T-cell (primary cell): ENCODE data around the gene MLLT10. TPM values are rescaled to one million over a fixed set of nuclear protein-coding genes. Genes with fewer than 3 reads are reported as not detected.

Experiments used
- ATAC-seq, 4 experiments: fragments of 200-7000 bp in 3 of 4; fragments of 150-1000 bp in 1 of 4; cut with Tn5 transposase; replicated peaks in 1 of 4; 1 replicate in 3 of 4; 2 replicates in 1 of 4; pipeline ENCODE4 v1.10.0; 2021; ENCODE audit warnings: moderate library complexity in 3 of 4, mild to moderate bottlenecking in 2 of 4, moderate number of reproducible peaks in 1 of 4
- CTCF ChIA-PET, 2 donors: fragments of 300-600 bp; sonication (Branson Sonifier 250); formaldehyde crosslinking; loops; one replicate each; lab custom pipeline; 2022; ENCODE audit warnings: antibody characterized with exemption in 2 of 2; lab: Charles Lee
- POLR2A ChIA-PET, 2 donors: fragments of 300-600 bp; sonication (Branson Sonifier 250); formaldehyde crosslinking; loops; one replicate each; lab custom pipeline; 2022; ENCODE audit warnings: antibody characterized with exemption in 2 of 2; lab: Charles Lee
- DNase-seq, 35 experiments: peaks; one replicate each; pipeline versions ENCODE4 v3.0.0 to v3.0.0-alpha.2; 2013 to 2023
- H3K27ac ChIP-seq: one replicate; pipeline ENCODE4 v1.5.1; 2013; ENCODE audit warnings: low read length
- H3K27me3 ChIP-seq, 2 experiments: replicated peaks in 1 of 2; 1 replicate in 1 of 2; 2 replicates in 1 of 2; pipeline versions ENCODE4 v1.6.1 to v1.7.0; 2013; ENCODE audit warnings: low read length in 1 of 2, mixed read lengths in 1 of 2; ENCODE audit not compliant: control insufficient read depth in 2 of 2, insufficient read depth in 2 of 2; ENCODE audit errors: extremely low read depth in 1 of 2
- H3K36me3 ChIP-seq, 2 donors: 1 replicate in 1 of 2; 2 replicates in 1 of 2; pipeline versions ENCODE4 v1.6.1 to v1.7.0; 2013; ENCODE audit warnings: low read length in 1 of 2; ENCODE audit not compliant: control insufficient read depth in 2 of 2, insufficient read depth in 1 of 2; ENCODE audit errors: extremely low read depth in 1 of 2
- H3K4me1 ChIP-seq, 2 experiments: 1 replicate in 1 of 2; 2 replicates in 1 of 2; pipeline versions ENCODE4 v1.6.1 to v1.7.0; 2013; ENCODE audit warnings: low read length in 2 of 2, mixed read lengths in 1 of 2; ENCODE audit not compliant: insufficient read depth in 2 of 2, control insufficient read depth in 1 of 2; ENCODE audit errors: extremely low read depth in 1 of 2
- H3K4me3 ChIP-seq, 2 donors: 1 replicate in 1 of 2; 2 replicates in 1 of 2; pipeline versions ENCODE4 v1.5.1 to v1.7.0; 2013; ENCODE audit warnings: mild to moderate bottlenecking in 2 of 2, low read length in 1 of 2, moderate library complexity in 1 of 2; ENCODE audit not compliant: control insufficient read depth in 1 of 2; ENCODE audit errors: extremely low read depth in 1 of 2
- H3K9me3 ChIP-seq: 2 replicates; pipeline ENCODE4 v1.7.0; 2013
- H3K27ac Mint-ChIP-seq, 2 donors: one replicate each; pipeline ENCODE4 v1.8.0; 2020 to 2021; ENCODE audit warnings: mild to moderate bottlenecking in 2 of 2, mixed read lengths in 2 of 2
- H3K27me3 Mint-ChIP-seq, 2 donors: one replicate each; pipeline ENCODE4 v1.8.0; 2021 to 2022; ENCODE audit warnings: mixed read lengths in 2 of 2
- H3K36me3 Mint-ChIP-seq: one replicate; pipeline ENCODE4 v1.8.0; 2021; ENCODE audit warnings: mixed read lengths
- H3K4me1 Mint-ChIP-seq, 3 donors: one replicate each; pipeline ENCODE4 v1.8.0; 2020 to 2022; ENCODE audit warnings: mixed read lengths in 3 of 3, mild to moderate bottlenecking in 1 of 3
- H3K4me3 Mint-ChIP-seq, 3 donors: one replicate each; pipeline ENCODE4 v1.8.0; 2020 to 2022; ENCODE audit warnings: mild to moderate bottlenecking in 3 of 3, mixed read lengths in 3 of 3, moderate library complexity in 3 of 3
- H3K9me3 Mint-ChIP-seq, 3 donors: one replicate each; pipeline ENCODE4 v1.8.0; 2020 to 2022; ENCODE audit warnings: mixed read lengths in 3 of 3
- WGBS: methylation state at CpG from one replicate; pipeline ENCODE4 v1.1.5; 2013; ENCODE audit warnings: missing lambda C conversion rate; ENCODE audit not compliant: insufficient coverage; 5-methylcytosine and 5-hydroxymethylcytosine counted together
- total RNA-seq, 35 experiments: library from RNA in 6 of 35; stranded (reverse) in 6 of 35; fragments of 120-200 nt in 1 of 35; gene quantifications; one replicate each; pipeline versions ENCODE4 v1.2.1 to v1.2.4 and lab custom pipeline; 2013 to 2026

MLLT10 gene
- total RNA-seq, 5 donors from 2014 or later (not counting 1 experiment from before 2014, with no cell fraction given), result 57.7 to 76.5 (median 66.1) TPM

GRCh38 chr10:21510241-21511094, 23.6 kb upstream of the MLLT10 start:
- Mint-ChIP-seq H3K4me1 (no peaks in the 10 kb centered on the region), H3K36me3 (no peaks in the 10 kb centered on the region), H3K9me3 (no peaks in the 10 kb centered on the region), H3K27me3 (peaks cover 48 to 68% of the 10 kb centered on the region in 2 donors), H3K4me3 (no peak overlapping the region), H3K27ac (no peak overlapping the region)
- DNase-seq, result no peak
- H3K27ac ChIP-seq, result no peak overlapping the region
- WGBS, result 25% methylated on average over 27 of the region's 39 CpGs
- POLR2A ChIA-PET, result interaction anchor here in 1 of 2 donors (0.6 kb wide), 1 partner anchor 1447 kb away, joined by 8 read pairs; no protein-coding TSS in a partner anchor
- H3K4me3 ChIP-seq, result peak overlapping the region in 1 of 2 donors; percentile 59
- peaks cover 2 to 7% of the 10 kb centered on the region in 2 experiments for H3K4me1 ChIP-seq
- no peaks in the 10 kb centered on the region for H3K36me3 ChIP-seq
- CTCF ChIA-PET, result interaction anchor here in 1 of 2 donors (0.6 kb wide), 2 partner anchors 8 to 27 kb away, joined by 3 to 4 read pairs; no protein-coding TSS in a partner anchor
- peaks cover 0 to 38% of the 10 kb centered on the region in 2 experiments for H3K27me3 ChIP-seq
- no peak for ATAC-seq
- no peaks in the 10 kb centered on the region for H3K9me3 ChIP-seq

GRCh38 chr10:21511095-21511570, 22.9 kb upstream of the MLLT10 start:
- H3K9me3 Mint-ChIP-seq, result no peaks in the 10 kb centered on the region
- no CpG with 5 or more reads among the region's 2 CpGs for WGBS
- H3K27me3 Mint-ChIP-seq, result peaks cover 55 to 70% of the 10 kb centered on the region in 2 donors
- Histone ChIP-seq H3K36me3 (no peaks in the 10 kb centered on the region), H3K9me3 (no peaks in the 10 kb centered on the region), H3K4me3 (no peak overlapping the region), H3K27me3 (peaks cover 0 to 42% of the 10 kb centered on the region in 2 experiments), H3K4me1 (peaks cover 4 to 12% of the 10 kb centered on the region in 2 experiments), H3K27ac (no peak overlapping the region)
- H3K4me1 Mint-ChIP-seq, result peaks cover 5 to 6% (median 6%) of the 10 kb centered on the region in 3 donors
- H3K36me3 Mint-ChIP-seq, result no peaks in the 10 kb centered on the region
- POLR2A ChIA-PET, result interaction anchor here in 1 of 2 donors (0.6 kb wide), 1 partner anchor 68 kb away, joined by 5 read pairs; no protein-coding TSS in a partner anchor
- H3K4me3 Mint-ChIP-seq, result no peak overlapping the region
- DNase-seq (no peak), ATAC-seq (no peak)
- CTCF ChIA-PET, result interaction anchor here in 1 of 2 donors (0.6 kb wide), 1 partner anchor 27 kb away, joined by 3 read pairs; no protein-coding TSS in a partner anchor
- H3K27ac Mint-ChIP-seq, result no peak overlapping the region

GRCh38 chr10:21511946-21512572, 22.0 kb upstream of the MLLT10 start:
- Histone ChIP-seq H3K4me3 (no peak overlapping the region), H3K27me3 (peaks cover 0 to 47% of the 10 kb centered on the region in 2 experiments), H3K4me1 (peaks cover 4 to 17% of the 10 kb centered on the region in 2 experiments), H3K36me3 (no peaks in the 10 kb centered on the region), H3K9me3 (no peaks in the 10 kb centered on the region), H3K27ac (no peak overlapping the region)
- no peak overlapping the region for H3K4me3 Mint-ChIP-seq
- no peak for DNase-seq
- peaks cover 8 to 9% (median 8%) of the 10 kb centered on the region in 3 donors for H3K4me1 Mint-ChIP-seq
- ChIA-PET POLR2A (interaction anchor here in 1 of 2 donors (0.6 kb wide), 1 partner anchor 68 kb away, joined by 5 read pairs; no protein-coding TSS in a partner anchor), CTCF (interaction anchor here in 1 of 2 donors (0.6 kb wide), 2 partner anchors 16 to 181 kb away, joined by 3 read pairs; no protein-coding TSS in a partner anchor)
- no peak overlapping the region for H3K27ac Mint-ChIP-seq
- H3K36me3 Mint-ChIP-seq, result no peaks in the 10 kb centered on the region
- no CpG with 5 or more reads among the region's 3 CpGs for WGBS
- H3K27me3 Mint-ChIP-seq, result peaks cover 46 to 65% of the 10 kb centered on the region in 2 donors
- ATAC-seq, result no peak
- H3K9me3 Mint-ChIP-seq, result no peaks in the 10 kb centered on the region

DNA sequence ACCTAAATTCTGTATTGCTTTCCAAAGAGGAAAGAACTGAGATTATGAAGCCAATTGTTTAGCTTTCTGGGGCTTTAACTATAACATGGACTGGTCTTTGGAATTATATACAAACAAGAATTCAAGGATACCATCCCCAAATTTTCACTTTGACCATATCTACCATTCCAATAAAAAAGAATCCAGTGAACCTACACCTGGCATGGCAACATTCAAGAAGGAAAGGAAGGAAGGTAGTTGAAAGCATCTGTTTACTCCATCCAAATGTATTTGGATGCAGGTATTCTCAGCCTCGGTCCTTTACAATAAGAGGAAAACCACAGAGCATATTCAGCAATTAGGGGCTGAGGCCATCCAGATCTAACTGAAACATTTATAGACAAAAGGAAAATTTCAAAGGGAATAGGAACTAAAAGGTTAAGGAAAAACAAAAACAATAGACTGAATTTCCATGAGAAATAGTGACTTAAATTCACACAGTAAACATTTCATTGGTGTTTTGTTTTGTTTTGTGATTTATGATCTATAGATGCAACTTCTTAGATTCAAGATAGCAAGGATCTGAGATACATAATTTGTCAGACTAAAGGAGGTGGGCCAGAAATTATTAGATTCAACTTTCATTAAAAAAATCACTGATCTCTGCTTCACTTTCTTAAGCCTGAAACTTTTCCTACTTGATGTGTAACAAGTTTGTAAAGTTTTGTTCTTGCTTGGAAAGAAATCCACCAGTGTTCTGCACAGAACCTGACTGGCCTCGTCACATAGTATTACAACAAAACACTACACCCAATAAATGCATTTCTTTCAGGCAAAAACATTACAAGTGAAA, 21.2 kb upstream of the MLLT10 start:
- WGBS, result no CpG with 5 or more reads among the region's 2 CpGs
- Histone ChIP-seq H3K4me1 (peaks cover 6 to 22% of the 10 kb centered on the region in 2 experiments), H3K9me3 (no peaks in the 10 kb centered on the region), H3K27ac (no peak overlapping the region), H3K27me3 (peaks cover 0 to 47% of the 10 kb centered on the region in 2 experiments), H3K36me3 (no peaks in the 10 kb centered on the region), H3K4me3 (no peak overlapping the region)
- CTCF ChIA-PET, result interaction anchor here in 1 of 2 donors (0.6 kb wide), 2 partner anchors 17 to 180 kb away, joined by 3 read pairs; no protein-coding TSS in a partner anchor
- Mint-ChIP-seq H3K27me3 (peaks cover 43 to 68% of the 10 kb centered on the region in 2 donors), H3K4me1 (peaks cover 12 to 14% (median 12%) of the 10 kb centered on the region in 3 donors), H3K9me3 (no peaks in the 10 kb centered on the region), H3K27ac (no peak overlapping the region), H3K36me3 (no peaks in the 10 kb centered on the region), H3K4me3 (no peak overlapping the region)
- POLR2A ChIA-PET, result no interaction called here
- no peak for ATAC-seq
- no peak for DNase-seq

- DNase-seq, result no peak
- Mint-ChIP-seq H3K4me1 (peaks cover 18 to 20% (median 18%) of the 10 kb centered on the region in 3 donors), H3K27me3 (peaks cover 49 to 72% of the 10 kb centered on the region in 2 donors), H3K4me3 (no peak overlapping the region), H3K9me3 (no peaks in the 10 kb centered on the region), H3K36me3 (no peaks in the 10 kb centered on the region), H3K27ac (no peak overlapping the region)
- Histone ChIP-seq H3K4me1 (peaks cover 11 to 28% of the 10 kb centered on the region in 2 experiments), H3K36me3 (no peaks in the 10 kb centered on the region), H3K4me3 (no peak overlapping the region), H3K27ac (no peak overlapping the region), H3K27me3 (peaks cover 0 to 47% of the 10 kb centered on the region in 2 experiments), H3K9me3 (no peaks in the 10 kb centered on the region)
- POLR2A ChIA-PET, result no interaction called here
- CTCF ChIA-PET, result interaction anchor here in 1 of 2 donors (1.2 kb wide), 1 partner anchor 17 kb away, joined by 6 read pairs; no protein-coding TSS in a partner anchor
- ATAC-seq, result no peak
- WGBS, result no CpG with 5 or more reads among the region's 1 CpG
Observed at GRCh38 chr10:21513405-21513788, 20.6 kb upstream of the MLLT10 start.
